T47D (cell line): ENCODE measurements around the gene ASTN2.

ENCODE experiments used
- DNase-seq, 2 experiments: peaks; one replicate each; pipeline versions ENCODE4 v3.0.0 to v3.0.0-alpha.2; 2011 to 2012; ENCODE audit warnings: low read depth in 1 of 2, low spot score in 1 of 2
- JUND ChIP-seq: IDR thresholded peaks from 2 replicates; pipeline ENCODE4 v1.6.1; 2012; ENCODE audit warnings: low read depth
- in situ Hi-C: cut with HindIII; loops from 2 replicates; pipeline ENCODE4 v1.10.0; 2016; ENCODE audit warnings: low sequenced_read_pairs, low pct_unique_long_range_greater_than_20kb

Gene ASTN2

DNA sequence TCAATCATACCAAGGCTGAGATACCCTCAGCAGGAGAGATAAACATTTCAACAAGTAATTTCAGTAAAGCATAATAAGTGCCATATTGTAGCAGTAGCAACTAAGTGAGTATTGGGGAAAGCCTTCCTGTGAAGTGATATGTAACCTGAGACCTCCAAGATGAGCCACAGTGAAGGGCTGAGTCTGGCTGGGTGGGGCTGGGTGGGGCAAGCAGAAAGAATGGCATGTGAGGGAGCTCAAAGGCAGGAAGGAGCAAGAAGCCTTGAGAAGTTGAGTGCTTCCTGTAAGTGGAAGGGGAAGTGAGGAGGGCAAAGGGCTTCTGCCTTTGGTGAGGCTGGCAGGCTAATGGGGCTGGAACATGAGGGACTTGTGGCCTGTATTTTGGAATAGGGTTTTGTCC, 19.7 kb upstream of the ASTN2 start:
- TF ChIP-seq JUND = no peak
- in situ Hi-C loops = no loop called here
- DNase-seq = no peak

DNA sequence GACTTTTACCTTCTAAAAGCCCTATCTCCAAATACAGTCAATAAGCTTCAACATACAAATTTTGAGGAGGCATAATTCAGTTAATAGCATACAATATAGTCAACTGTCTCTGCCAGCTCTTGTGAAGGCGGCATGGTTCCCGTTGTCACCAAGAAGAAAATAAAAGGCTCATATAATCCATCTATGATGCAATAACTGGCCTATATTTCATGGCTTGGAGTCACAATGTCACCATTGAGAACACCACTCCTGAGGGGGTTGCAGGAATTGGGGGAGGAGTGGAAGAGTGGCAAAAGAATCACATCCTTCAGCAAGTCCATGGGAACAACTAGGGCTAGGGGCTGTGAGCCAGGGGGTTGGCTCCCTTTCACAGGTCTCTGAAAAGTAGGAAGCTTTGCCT, 16.0 kb upstream of the ASTN2 start:
- DNase-seq = no peak
- no peak for TF ChIP-seq JUND
- in situ Hi-C loops = no loop called here

DNA sequence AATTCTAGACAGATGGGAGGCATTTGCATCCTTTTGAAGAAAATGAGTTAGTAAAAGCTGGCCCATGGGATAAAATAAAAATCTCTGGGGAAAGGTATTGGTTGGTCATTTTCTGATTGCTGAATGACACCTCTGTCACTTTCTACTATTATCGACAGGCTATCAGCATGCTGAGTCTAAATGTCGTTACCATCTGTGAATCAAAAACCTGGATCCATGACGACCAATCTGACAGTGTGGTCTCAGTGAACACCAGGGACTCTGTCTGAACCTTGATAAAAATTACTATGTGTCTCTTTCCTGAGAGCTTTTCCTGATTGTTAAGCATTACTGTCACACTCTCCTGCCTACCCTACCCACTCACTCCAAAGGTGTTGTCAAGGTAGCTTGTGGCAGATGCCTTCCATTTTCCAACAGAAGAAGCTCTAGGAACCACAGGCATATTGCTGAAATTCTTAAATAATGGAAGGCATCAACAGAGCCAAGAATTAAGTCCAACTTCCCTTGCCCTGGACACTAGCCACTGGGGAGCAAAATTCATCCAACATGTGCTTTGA, 12.6 kb upstream of the ASTN2 start:
- in situ Hi-C loops = no loop called here
- DNase-seq = no peak
- no peak for TF ChIP-seq JUND

DNA sequence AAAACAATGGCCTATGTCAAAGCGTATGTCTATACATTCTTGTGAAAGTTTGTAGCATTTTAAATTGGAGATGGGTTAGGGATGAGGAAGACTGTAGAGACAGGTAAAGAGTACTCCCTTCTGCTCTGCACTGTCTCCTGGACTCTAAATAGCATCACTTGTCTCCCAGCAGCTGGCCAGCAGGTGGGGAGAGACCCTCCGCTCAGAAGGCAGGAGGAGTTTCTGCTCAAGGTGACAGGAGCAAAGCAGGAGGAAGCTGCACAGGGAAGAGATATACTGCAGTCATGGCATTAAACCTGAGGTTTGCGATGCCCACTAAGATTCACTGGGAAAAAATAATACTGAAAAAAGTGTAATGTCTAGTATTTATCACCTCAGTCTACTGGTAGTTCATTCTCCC, 10.7 kb upstream of the ASTN2 start:
- in situ Hi-C loops = no loop called here
- no peak for DNase-seq

DNA sequence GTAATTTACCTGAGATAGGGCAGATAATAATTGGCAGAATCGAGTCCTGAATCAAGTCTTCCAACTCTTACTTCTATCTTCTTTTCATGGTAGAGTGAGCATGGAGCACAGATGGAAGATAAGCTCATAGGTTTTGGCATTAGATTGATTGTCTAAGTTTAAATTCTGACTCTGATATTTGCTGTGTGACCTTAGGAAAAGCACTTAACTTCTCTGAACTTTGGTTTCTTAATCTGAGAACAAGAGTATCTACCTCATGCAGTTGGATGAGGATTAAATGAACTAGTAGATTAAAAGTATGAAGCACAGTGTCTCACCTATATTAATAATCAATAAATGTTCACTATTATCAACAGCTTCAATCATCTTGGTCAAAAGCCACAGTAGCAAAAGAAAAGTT, 9.4 kb upstream of the ASTN2 start:
- no peak for TF ChIP-seq JUND
- in situ Hi-C loops = no loop called here
- DNase-seq = no peak

More for the DNA sequence above, 10.7 kb upstream of the ASTN2 start:
- no peak for TF ChIP-seq JUND

DNA sequence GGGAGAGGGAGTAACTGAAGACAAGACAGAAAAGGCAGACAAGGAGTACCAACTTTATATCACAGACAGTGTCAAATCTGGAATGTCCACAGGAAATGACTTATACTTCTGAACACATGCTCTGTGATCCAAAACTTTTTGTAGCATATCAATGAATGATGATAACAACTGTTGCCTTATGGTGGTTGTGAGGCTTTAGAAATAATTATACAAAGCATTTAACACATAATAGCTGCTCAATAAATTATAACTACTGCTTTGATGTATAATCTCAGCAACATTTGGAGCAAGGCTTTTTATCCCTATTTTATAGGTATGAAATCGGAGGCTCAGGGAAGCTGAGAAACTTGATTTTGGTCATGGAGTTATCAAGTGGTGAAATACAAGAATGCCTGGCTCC, 3.3 kb upstream of the ASTN2 start:
- in situ Hi-C loops = no loop called here
- no peak for DNase-seq

DNA sequence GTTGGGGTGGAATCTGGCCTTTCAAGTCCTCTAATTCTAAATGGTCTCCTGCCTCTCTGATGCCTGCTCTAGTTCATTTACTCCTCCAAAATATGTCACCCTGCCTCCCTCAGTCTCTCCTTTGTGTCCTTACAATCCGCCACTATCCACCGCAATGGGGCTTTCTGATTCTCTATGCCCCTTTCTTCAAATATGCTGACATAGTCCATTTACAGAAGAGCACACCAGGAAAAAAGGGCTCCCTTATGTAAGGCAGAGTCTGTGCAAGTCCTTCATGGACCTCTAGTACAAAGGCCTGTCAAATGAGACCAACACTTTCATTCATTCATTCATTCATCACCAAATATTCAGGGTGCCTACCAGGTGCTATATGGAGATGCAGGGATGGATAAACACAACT, 2.0 kb upstream of the ASTN2 start:
- no peak for DNase-seq
- TF ChIP-seq JUND = no peak
- in situ Hi-C loops = no loop called here

More for the DNA sequence above, 3.3 kb upstream of the ASTN2 start:
- no peak for TF ChIP-seq JUND

DNA sequence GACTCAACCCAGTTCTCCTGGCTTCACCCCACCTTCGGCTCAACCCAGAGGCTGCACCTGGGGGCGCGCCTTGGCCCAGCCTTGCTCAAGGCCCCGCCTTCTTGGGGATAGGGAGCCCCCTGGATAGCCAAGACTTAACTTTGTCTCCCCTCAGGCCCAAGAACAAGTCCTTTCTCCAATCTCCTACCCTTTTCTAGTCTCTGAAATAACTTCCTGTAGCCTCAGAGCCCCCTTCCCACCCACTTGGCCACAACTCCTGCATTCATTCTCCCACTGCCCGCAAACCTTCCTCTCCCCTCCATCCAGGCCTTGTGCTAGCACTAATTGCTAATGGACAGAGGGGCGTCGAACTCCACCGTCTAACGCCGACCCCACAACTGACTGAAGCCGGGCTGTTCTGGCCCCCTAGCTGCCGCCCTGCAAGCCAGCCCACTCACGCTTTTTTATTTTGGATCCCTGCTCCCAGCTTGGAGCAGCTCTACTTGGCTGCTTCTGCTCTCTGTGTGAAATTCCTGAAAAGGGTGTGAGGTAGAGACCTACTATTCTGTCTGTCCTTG, 579 bp upstream of the ASTN2 start:
- DNase-seq = no peak
- no peak for TF ChIP-seq JUND
- in situ Hi-C loops = no loop called here

DNA sequence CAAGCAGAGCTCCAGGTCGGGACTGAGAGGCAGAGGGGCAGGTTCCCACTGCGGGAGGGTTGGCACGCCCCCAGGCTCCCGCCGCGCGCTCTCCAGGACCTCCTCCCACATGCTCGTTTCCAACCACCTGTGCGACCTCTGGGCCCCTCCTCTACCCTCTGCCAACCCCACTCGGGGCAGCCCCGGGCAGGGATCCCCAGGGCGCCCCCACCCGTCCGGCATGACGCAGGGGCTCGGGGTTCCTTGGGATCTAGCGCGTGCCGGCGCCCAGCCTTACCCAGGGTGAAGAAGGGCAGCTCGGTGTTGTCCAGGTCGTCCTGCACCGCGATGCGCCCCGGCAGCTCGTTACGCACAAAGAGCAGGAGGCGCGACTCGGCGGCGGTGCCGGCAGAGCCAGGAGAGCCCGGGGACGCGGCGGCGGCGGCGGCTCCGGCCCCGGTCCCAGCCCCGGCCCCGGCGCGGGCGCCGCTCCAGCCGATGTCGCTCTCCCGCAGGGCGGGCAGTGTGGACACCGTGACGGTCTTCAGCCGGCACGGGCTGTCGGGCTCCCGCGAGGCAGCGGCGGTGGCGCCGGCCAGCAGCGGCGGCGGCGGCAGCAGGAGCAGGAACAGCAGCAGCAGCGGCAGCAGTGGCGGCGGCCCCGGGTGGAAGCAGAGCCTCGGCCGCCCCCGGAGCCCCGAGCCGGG, 494 bp downstream of the ASTN2 start:
- DNase-seq = peak; percentile 42 to 72
- no peak for TF ChIP-seq JUND
- in situ Hi-C loops = no loop called here

DNA sequence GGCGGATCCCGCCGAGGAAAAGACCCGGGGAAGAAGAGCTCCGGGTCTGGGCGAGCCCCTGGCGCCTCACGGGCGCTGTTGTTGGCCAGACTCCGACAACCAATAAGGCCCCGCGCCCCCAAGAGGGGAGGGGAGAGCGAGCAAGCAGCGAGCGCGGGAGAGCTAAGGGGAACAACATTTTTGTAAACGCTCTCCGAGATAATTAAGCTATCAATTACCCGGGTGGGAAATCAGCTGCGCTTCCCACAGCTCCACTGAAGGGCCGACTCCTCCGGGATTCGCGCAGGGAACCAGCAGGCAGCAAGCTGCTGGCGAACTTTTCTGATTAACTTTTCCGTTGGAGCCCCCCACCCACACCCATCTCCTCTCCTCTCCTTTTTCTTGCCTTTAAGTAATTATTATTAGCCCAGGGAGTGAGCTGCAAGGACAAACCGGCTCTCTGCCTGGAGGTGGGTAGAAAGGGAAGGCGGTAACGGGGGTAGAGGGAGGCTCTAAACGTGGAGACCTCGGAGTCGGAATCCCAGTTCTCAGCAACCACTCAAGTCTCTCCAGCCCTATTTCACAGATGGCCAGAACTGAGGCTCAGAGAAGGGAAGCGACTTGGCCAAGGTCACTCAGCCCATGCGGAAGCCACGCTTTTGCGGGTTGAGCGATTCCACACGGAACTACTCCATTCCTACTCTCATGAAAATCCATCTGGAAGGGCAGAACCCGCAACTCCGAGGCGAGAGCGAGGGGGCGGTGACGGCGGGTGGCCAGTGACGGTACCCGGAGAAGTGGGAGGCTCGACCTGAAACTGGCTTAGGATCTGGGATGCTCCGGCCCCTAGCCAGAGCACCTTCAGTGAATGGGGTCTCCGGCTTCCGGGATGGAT, 1.3 kb downstream of the ASTN2 start:
- in situ Hi-C loops = no loop called here
- TF ChIP-seq JUND = no peak
- peak in 1 of 2 experiments; percentile 47 for DNase-seq

DNA sequence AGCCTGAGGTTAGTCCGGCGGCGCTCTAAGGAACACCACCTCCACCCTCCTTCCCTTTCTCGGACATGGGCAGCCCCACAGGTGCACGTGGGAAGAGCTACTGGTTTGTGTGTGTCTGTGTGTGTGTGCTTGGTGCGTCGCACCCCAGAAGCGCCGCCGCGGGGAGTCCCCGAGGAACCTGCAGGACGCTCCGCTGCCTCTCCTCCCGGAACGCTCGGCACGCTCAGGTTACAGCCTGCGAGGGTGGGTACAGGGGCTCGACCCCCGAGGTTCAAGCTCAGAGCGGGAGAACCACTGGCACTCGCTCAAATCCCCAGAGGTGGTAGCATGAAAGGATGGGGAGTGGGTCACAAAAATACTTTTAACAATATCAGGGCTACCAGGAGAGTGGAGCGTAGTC, 2.0 kb downstream of the ASTN2 start:
- no peak for DNase-seq
- in situ Hi-C loops = no loop called here
- TF ChIP-seq JUND = no peak

DNA sequence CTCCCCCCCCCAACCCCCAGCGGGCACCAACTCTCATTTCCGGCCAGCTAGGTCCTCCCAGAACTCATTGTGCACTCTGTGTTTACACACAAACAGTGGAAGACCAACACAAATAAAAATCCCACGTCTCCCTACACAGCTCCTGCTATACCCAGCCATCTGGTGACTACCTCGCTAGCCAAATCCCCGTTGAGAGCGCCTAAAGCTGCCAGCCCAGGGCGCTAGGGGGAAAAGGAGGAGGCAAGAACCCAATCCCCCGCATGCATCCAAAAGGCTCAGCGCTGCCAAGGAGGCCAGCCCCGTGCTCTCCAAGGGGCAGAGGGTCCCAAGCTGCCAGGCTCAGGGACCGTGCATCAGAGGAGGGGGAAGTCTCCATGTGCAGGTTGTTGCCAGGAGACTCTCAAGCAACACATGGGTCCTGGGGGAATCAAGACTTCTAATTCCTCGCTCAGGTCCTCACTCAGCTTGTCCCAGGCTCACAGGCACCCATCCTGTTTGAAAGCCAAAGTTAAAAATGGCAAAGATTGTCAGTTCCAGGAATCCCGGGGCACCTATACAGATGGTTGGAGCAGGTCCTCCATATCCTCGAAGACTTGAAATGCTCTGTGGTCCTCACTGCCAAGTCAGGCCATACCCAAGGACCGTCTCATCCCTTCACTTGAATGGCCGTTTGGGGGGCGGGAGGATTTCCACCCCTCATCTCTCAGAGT, 2.7 kb downstream of the ASTN2 start:
- DNase-seq = no peak
- TF ChIP-seq JUND = no peak
- in situ Hi-C loops = no loop called here
